B cell (primary cell): ENCODE measurements around the gene CACNG4. TPM values are rescaled to one million over a fixed set of nuclear protein-coding genes. Genes with fewer than 3 reads are reported as not detected.

ENCODE experiments used
- ATAC-seq: fragments of 200-7000 bp; cut with Tn5 transposase; one replicate; pipeline ENCODE4 v1.10.0; 2021; ENCODE audit warnings: low read depth, mild to moderate bottlenecking, moderate number of reproducible peaks, moderate library complexity
- CTCF ChIA-PET: fragments of 350-600 bp; sonication (Branson Sonifier 250); formaldehyde crosslinking; loops from one replicate; lab custom pipeline; 2021; ENCODE audit warnings: antibody characterized with exemption, inconsistent platforms; lab: Charles Lee
- POLR2A ChIA-PET: fragments of 350-600 bp; sonication (Branson Sonifier 250); formaldehyde crosslinking; loops from one replicate; lab custom pipeline; 2021; ENCODE audit warnings: antibody characterized with exemption; lab: Charles Lee
- DNase-seq: peaks from one replicate; pipeline ENCODE4 v3.0.0; 2013
- H2AFZ ChIP-seq: 2 replicates; pipeline ENCODE4 v1.6.1; 2012; ENCODE audit warnings: mild to moderate bottlenecking, low read depth, low read length; ENCODE audit not compliant: insufficient read depth, poor library complexity, severe bottlenecking
- H3K27ac ChIP-seq, 2 donors: 1 replicate in 1 of 2; 2 replicates in 1 of 2; pipeline ENCODE4 v1.5.1; 2012 to 2013; ENCODE audit warnings: low read length in 2 of 2, mild to moderate bottlenecking in 2 of 2, moderate library complexity in 1 of 2
- H3K27me3 ChIP-seq, 4 experiments: fragments of 200-600 bp in 1 of 4; sonication (generic) in 1 of 4; replicated peaks in 1 of 4; 1 replicate in 2 of 4; 2 replicates in 2 of 4; pipeline versions ENCODE4 v1.6.1 to v1.7.0; 2013 to 2016; ENCODE audit warnings: low read length in 3 of 4, mild to moderate bottlenecking in 2 of 4, mixed read lengths in 1 of 4, moderate library complexity in 1 of 4; ENCODE audit not compliant: insufficient read depth in 4 of 4, control insufficient read depth in 3 of 4; ENCODE audit errors: control extremely low read depth in 1 of 4
- H3K36me3 ChIP-seq, 2 experiments: replicated peaks in 1 of 2; 1 replicate in 1 of 2; 2 replicates in 1 of 2; pipeline versions ENCODE4 v1.6.1 to v1.7.1; 2013; ENCODE audit warnings: low read length in 1 of 2; ENCODE audit not compliant: insufficient read depth in 2 of 2, control insufficient read depth in 1 of 2; ENCODE audit errors: control extremely low read depth in 1 of 2, extremely low read depth in 1 of 2
- H3K4me1 ChIP-seq, 2 donors: fragments of 200-600 bp in 1 of 2; sonication (generic) in 1 of 2; 1 replicate in 1 of 2; 2 replicates in 1 of 2; pipeline versions ENCODE4 v1.5.1 to v1.6.1; 2013 to 2017; ENCODE audit warnings: low read length in 2 of 2; ENCODE audit not compliant: control insufficient read depth in 2 of 2, insufficient read depth in 2 of 2
- H3K4me2 ChIP-seq: replicated peaks from 2 replicates; pipeline ENCODE3; 2012; ENCODE audit warnings: mild to moderate bottlenecking, low read depth, low read length; ENCODE audit not compliant: poor library complexity, severe bottlenecking
- H3K4me3 ChIP-seq, 5 experiments: fragments of 200-600 bp in 1 of 5; sonication (generic) in 1 of 5; 1 replicate in 3 of 5; 2 replicates in 2 of 5; pipeline versions ENCODE4 v1.5.1 to v1.7.0; 2011 to 2016; ENCODE audit warnings: low read length in 4 of 5, mild to moderate bottlenecking in 4 of 5, low read depth in 2 of 5, control low read depth in 1 of 5, moderate library complexity in 1 of 5; ENCODE audit not compliant: insufficient read depth in 1 of 5; ENCODE audit errors: control extremely low read depth in 1 of 5, extremely low read depth in 1 of 5
- H3K79me2 ChIP-seq: fragments of 200-600 bp; sonication (generic); one replicate; pipeline ENCODE4 v1.6.0; 2016; ENCODE audit warnings: low read length; ENCODE audit not compliant: control insufficient read depth, insufficient read depth
- H3K9ac ChIP-seq: fragments of 200-600 bp; sonication (generic); 2 replicates; pipeline ENCODE4 v1.6.1; 2017; ENCODE audit warnings: mild to moderate bottlenecking, low read length, moderate library complexity
- H3K9me3 ChIP-seq, 3 donors: one replicate each; pipeline versions ENCODE4 v1.6.1 to v1.7.1; 2013; ENCODE audit warnings: low read length in 2 of 3; ENCODE audit not compliant: control insufficient read depth in 2 of 3, insufficient read depth in 1 of 3; ENCODE audit errors: control extremely low read depth in 1 of 3
- H4K20me1 ChIP-seq: 2 replicates; pipeline ENCODE4 v1.6.0; 2012; ENCODE audit warnings: mild to moderate bottlenecking, low read length; ENCODE audit not compliant: insufficient read depth, control insufficient read depth, poor library complexity, severe bottlenecking
- H3K27ac Mint-ChIP-seq: one replicate; pipeline ENCODE4 v1.8.0; 2021; ENCODE audit warnings: mixed read lengths
- H3K27me3 Mint-ChIP-seq: one replicate; pipeline ENCODE4 v1.8.0; 2021; ENCODE audit warnings: mixed read lengths
- H3K4me1 Mint-ChIP-seq: one replicate; pipeline ENCODE4 v1.8.0; 2021; ENCODE audit warnings: mixed read lengths
- H3K4me3 Mint-ChIP-seq: one replicate; pipeline ENCODE4 v1.8.0; 2021; ENCODE audit warnings: mixed read lengths
- H3K9me3 Mint-ChIP-seq: one replicate; pipeline ENCODE4 v1.8.0; 2022; ENCODE audit warnings: mixed read lengths; ENCODE audit not compliant: insufficient read depth
- EZH2 ChIP-seq: IDR thresholded peaks from 2 replicates; pipeline ENCODE4 v1.6.1; 2012; ENCODE audit warnings: borderline replicate concordance, low read depth, mild to moderate bottlenecking, moderate library complexity, low read length; ENCODE audit not compliant: insufficient read depth, poor library complexity, severe bottlenecking
- WGBS: methylation state at CpG from one replicate; pipeline ENCODE4 v1.1.5; 2013; ENCODE audit warnings: missing lambda C conversion rate; ENCODE audit not compliant: insufficient coverage; 5-methylcytosine and 5-hydroxymethylcytosine counted together
- intact Hi-C: fragments of 100-400 bp; cut with micrococcal nuclease; formaldehyde crosslinking; loops from one replicate; pipeline ENCODE4 v1.10.0; 2022
- polyA plus RNA-seq: library from polyadenylated mRNA; depleted of rRNA; stranded (reverse); fragments of >200 nt; gene quantifications from 2 replicates; pipeline ENCODE4 v1.2.3, GENCODE V29; 2012
- total RNA-seq, 2 donors: library from RNA; stranded (reverse); fragments of 120-200 nt in 1 of 2; gene quantifications; 1 replicate in 1 of 2; 2 replicates in 1 of 2; pipeline versions ENCODE4 v1.2.3 to v1.2.4, GENCODE V29; 2013 to 2022
- TF ChIP-seq, protein P1 (sequence below): fragments of 200-600 bp; IDR thresholded peaks from one replicate; pipeline ENCODE4 v1.8.0; 2022; ENCODE audit warnings: antibody characterized with exemption, mild to moderate bottlenecking

Gene CACNG4
- total and polyA plus RNA-seq, 2 donors (not counting 1 experiment from before 2014, with no cell fraction given) = not detected

- Histone ChIP-seq H3K27me3 (no peaks in the 10 kb centered on the region), H3K9me3 (no peaks in the 10 kb centered on the region), H3K36me3 (no peaks in the 10 kb centered on the region), H4K20me1 (no peaks in the 10 kb centered on the region), H3K4me3 (no peak overlapping the region), H3K4me1 (no peaks in the 10 kb centered on the region), H2AFZ (no peak overlapping the region), H3K9ac (no peak overlapping the region), H3K79me2 (no peaks in the 10 kb centered on the region), H3K27ac (no peak overlapping the region), H3K4me2 (no peak overlapping the region)
- H3K9me3 Mint-ChIP-seq = no peaks in the 10 kb centered on the region
- no peaks in the 10 kb centered on the region for H3K4me1 Mint-ChIP-seq
- CTCF ChIA-PET = no interaction called here
- intact Hi-C loops = no loop called here
- no peaks in the 10 kb centered on the region for H3K27me3 Mint-ChIP-seq
- H3K4me3 Mint-ChIP-seq = no peak overlapping the region
- no peak overlapping the region for H3K27ac Mint-ChIP-seq
- whole genome bisulfite sequencing = 100% methylated on average over 2 of the region's 2 CpGs
- TF ChIP-seq, protein P1, sequence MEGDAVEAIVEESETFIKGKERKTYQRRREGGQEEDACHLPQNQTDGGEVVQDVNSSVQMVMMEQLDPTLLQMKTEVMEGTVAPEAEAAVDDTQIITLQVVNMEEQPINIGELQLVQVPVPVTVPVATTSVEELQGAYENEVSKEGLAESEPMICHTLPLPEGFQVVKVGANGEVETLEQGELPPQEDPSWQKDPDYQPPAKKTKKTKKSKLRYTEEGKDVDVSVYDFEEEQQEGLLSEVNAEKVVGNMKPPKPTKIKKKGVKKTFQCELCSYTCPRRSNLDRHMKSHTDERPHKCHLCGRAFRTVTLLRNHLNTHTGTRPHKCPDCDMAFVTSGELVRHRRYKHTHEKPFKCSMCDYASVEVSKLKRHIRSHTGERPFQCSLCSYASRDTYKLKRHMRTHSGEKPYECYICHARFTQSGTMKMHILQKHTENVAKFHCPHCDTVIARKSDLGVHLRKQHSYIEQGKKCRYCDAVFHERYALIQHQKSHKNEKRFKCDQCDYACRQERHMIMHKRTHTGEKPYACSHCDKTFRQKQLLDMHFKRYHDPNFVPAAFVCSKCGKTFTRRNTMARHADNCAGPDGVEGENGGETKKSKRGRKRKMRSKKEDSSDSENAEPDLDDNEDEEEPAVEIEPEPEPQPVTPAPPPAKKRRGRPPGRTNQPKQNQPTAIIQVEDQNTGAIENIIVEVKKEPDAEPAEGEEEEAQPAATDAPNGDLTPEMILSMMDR = no peak
- no peak for TF ChIP-seq EZH2
- ATAC-seq (no peak), DNase-seq (no peak)
- POLR2A ChIA-PET = no interaction called here
These were observed 61.8 kb downstream of the CACNG4 start for GRCh38 chr17:67026341-67026740.

DNA sequence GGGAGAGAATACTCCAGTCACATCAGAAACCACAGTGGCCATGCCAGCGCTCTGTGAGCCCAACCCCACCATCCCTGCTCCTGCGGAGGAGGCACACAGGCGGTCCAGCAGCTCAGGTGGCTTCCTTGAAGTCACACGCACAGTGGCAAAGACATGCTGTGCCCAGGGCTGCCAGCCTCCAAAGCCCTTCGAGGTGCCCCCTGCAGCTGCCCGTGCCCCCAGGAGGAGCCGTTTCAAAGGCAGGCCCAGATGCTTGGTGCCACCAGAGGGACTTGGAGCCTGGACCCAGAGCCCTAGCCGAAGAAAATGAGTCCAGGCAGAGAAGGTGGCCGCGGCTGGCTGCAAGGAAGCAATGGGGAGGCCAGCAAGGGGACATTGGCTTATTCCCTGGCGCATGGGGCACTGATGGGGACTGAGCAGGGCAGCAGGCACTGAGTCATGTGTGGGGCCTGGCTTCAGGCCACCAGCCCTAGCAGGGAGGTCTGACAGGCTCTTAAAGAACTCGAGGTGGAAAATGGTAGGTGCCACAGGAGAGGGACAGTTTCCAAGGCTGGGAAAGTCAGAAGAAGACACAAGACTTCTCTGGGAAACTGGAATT is 62.6 kb downstream of the CACNG4 start:
- WGBS = 89% methylated on average over 11 of the region's 12 CpGs
- no peaks in the 10 kb centered on the region for H3K79me2 ChIP-seq
- H3K9ac ChIP-seq = no peak overlapping the region
- ChIA-PET POLR2A (no interaction called here), CTCF (no interaction called here)
- H3K9me3 ChIP-seq = no peaks in the 10 kb centered on the region
- DNase-seq = no peak
- no peak overlapping the region for H3K4me2 ChIP-seq
- no peak overlapping the region for H3K4me3 Mint-ChIP-seq
- H3K27ac Mint-ChIP-seq = no peak overlapping the region
- ATAC-seq = no peak
- H3K27ac ChIP-seq = no peak overlapping the region
- TF ChIP-seq, protein P1 = no peak
- TF ChIP-seq EZH2 = no peak
- H3K36me3 ChIP-seq = no peaks in the 10 kb centered on the region
- no peaks in the 10 kb centered on the region for H3K4me1 ChIP-seq
- no peaks in the 10 kb centered on the region for H3K9me3 Mint-ChIP-seq
- H2AFZ ChIP-seq = no peak overlapping the region
- H3K27me3 ChIP-seq = no peaks in the 10 kb centered on the region
- no peaks in the 10 kb centered on the region for H3K27me3 Mint-ChIP-seq
- H3K4me3 ChIP-seq = no peak overlapping the region
- no peaks in the 10 kb centered on the region for H3K4me1 Mint-ChIP-seq
- intact Hi-C loops = no loop called here
- no peaks in the 10 kb centered on the region for H4K20me1 ChIP-seq
